Stimulated activated CD8-positive, alpha-beta memory T cell treated with anti-CD3 and anti-CD28 coated beads, Interleukin-7, amount 100 ng/mL, for 1 hour (primary cell): ENCODE data around the gene WNT16.
"Not testable (repeated sequence)": the region's sequence is repeated elsewhere in the genome, so short reads cannot be mapped to it uniquely, and the experiment has no call there.

ENCODE experiments used
- DNase-seq, 2 donors: peaks; one replicate each; pipeline ENCODE4 v3.0.0-alpha.2; 2020; ENCODE audit warnings: low read depth in 2 of 2

Gene WNT16

GRCh38 chr7:121306565-121306964, 22.2 kb upstream of the WNT16 start:
- no peak for DNase-seq

DNA sequence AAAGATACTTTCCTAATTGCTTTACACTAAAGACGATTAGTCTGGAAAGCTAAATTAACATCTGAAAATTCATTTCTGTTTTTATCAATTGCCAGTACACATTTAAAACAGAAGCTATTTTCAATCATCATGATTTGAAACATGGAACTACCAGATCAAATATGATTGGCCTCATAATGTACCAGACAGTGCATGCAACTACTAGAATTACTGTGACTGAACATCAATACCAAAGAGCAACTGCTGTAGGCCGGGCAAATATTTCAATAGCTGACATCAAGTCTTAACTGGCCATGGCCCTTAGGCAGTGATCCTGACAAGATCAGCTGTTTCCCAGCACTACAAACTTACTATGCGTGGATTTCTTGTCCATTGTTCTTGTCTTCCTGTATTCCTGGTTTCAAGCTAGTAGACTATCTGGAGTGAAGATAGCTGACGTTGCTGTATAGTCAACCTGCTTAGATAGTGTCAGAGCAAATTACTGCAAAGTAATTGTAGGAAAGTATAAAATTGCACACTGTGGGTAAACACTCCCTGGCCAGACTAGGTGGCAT, 21.7 kb upstream of the WNT16 start:
- no peak for DNase-seq

DNA sequence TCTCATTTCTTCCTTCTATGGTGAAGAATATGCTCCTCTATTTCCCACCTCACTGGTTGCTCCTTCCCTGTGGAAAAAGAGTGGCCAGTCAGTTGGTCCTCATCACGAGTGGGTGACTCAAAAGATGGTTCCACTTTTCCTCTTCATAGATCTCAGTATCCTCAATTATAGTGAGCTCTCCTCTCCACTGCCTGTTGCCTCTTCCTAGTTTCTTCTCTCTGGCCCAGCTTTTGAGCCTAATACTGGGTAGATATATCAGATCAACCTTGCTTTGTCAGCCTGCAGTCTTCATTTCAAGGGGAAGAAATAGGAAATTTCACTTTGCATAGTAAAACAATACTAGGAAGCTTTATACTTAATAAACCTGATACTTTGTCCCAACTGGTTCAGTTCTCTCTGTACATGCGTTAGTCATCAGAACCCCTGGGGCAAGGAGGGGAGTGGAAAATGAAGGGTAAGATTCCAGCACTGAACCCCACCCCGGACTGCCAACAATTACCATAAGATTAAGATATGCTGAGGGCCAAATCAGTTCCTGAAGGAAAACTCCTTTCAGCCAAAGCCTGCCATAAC, 15.5 kb upstream of the WNT16 start:
- no peak for DNase-seq

- no peak for DNase-seq
Measured at GRCh38 chr7:121313793-121314676, 14.8 kb upstream of the WNT16 start.

- DNase-seq, result not testable (repeated sequence)
Measured at GRCh38 chr7:121315170-121315569, 13.6 kb upstream of the WNT16 start.

GRCh38 chr7:121322460-121322859, 6.3 kb upstream of the WNT16 start:
- DNase-seq, result no peak

DNA sequence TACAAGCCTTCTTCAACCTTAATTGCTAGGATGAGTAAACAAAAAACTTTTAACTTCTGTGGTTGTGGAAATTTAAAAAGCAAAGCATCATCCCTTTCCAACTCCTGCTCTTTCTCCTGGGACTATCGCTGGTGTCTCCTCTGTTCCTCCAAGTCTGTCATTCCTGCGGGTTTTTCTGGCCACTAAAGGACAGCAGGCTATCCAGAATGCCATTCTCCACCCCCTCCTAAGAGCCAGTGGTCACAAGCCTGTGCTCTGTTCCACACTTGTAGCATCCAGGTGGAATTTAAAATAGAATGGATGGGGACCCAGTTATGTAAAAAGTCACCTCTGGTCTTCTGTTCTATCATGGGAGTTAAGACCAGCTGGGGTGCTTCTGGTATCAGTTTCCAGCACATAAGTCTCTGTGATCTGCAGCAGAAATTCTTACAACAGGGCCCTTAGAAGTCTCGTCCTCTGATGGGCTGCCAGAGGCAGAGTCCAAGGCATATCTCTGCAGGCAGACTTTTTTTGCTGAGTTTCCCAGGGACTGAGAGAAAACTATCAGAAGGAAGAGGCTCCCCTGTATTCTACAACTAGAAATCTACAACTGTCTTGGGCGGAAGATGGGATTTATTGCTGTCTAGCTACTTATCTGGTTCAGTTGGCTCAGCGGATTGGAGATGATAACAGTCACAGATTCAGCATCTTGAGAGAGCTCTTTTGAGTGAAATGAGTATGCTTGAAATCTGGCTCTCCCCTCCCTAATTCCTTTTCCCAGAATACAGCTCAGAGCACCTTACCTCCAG, 5.1 kb upstream of the WNT16 start:
- no peak for DNase-seq

- no peak for DNase-seq
Measured at GRCh38 chr7:121327671-121328070, 1.1 kb upstream of the WNT16 start.

DNA sequence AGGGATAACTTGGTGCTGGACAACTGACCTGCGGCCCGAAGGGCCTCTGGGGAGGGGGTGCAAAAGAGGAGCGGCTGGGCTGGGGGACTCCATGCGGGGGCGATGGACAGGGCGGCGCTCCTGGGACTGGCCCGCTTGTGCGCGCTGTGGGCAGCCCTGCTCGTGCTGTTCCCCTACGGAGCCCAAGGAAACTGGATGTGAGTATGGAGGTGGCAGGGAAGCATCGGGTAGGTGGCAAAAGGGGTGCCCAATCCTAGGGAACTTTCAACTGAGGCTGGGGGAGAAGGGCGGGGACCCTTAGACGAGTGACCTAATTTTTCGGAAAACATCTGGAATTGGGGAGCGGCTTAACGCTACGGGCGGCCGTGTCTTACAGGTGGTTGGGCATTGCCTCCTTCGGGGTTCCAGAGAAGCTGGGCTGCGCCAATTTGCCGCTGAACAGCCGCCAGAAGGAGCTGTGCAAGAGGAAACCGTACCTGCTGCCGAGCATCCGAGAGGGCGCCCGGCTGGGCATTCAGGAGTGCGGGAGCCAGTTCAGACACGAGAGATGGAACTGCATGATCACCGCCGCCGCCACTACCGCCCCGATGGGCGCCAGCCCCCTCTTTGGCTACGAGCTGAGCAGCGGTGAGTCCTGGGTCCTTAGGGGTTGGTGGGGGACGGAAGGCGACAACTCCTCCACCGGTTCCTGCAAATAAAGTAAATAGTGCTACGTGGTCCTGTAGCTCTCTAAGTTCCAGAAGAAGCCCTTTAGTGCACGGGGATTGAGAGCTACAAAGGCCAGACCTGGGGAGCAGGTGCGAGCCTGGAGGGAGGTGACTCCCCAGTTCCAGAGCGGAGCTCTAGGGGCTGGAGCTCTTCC, 622 bp downstream of the WNT16 start:
- DNase-seq, result no peak

- DNase-seq, result no peak
Measured at GRCh38 chr7:121330053-121330833, 1.4 kb downstream of the WNT16 start.

DNA sequence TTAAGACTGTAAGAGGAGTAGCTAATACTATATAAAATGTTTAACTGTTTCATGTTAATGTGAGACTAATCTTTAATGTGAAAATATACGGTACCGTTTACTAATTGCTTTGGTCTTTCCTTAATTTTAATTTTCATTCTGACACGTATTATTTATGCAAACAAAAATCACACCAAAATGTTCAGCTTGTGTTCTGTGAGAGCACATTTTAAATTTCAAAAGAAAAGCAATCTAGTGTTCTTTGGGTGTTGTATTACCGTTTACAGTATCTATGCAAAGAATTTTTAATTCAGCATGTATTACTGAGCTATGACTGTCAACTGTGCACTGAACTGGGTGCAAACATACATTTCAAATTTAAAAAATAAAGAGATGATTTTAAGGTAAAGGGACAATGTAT, 2.2 kb downstream of the WNT16 start:
- no peak for DNase-seq

- no peak for DNase-seq
Measured at GRCh38 chr7:121331574-121331973, 2.8 kb downstream of the WNT16 start.

DNA sequence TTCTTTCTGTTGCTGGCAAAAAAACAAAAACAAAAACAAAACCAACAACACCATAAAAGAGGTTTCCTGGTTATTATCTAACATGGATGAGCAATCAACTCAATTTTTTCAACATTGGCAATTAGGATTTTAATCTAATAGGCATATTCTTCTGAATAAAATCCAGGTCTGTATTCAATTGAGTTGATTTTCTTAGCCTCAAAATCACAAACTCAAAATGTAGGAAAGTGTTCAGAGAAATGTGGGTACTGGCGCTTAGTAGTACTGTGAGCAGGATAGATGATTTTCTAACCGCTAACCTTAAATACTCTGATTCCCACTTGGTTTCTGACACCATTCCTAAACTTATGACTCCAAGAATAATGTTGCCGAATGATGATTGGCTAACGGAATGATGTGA, 5.6 kb downstream of the WNT16 start:
- DNase-seq, result no peak

DNA sequence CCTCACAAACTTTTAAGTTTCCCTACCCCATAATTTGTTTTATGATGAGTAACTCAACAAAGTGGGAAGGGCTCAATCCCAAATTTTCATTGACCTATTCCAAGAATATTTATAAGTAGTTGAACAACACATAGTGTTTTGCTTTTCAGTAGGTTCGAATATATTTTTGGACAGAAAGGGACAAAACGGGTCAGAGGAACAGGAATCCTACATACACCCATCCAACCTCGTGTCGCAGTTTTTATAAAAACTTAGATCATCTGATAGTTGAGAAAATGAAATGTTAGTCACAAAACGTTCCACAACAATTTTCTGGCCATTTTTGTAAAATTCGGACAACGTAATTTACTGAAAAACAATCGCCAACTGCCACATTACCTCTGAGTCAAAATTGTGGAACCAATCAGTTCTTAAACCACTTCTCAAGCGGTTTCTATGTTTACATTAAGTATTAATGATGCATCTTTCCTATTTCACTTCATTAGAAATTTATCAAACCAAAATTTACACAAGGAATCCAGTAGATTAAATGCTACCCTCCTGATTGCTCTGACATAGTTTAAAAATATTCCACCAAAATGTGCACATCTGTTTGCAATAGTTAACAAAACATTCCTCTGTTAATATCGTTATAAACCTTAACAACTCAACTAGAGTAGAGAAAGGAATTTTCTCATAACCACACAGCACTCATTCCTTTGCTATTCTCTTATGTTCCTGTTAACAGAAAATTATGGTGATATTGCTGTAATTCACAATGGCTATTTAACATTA, 6.3 kb downstream of the WNT16 start:
- DNase-seq, result no peak

GRCh38 chr7:121336579-121336978, 7.8 kb downstream of the WNT16 start:
- no peak for DNase-seq

GRCh38 chr7:121337398-121337797, 8.6 kb downstream of the WNT16 start:
- DNase-seq, result no peak

DNA sequence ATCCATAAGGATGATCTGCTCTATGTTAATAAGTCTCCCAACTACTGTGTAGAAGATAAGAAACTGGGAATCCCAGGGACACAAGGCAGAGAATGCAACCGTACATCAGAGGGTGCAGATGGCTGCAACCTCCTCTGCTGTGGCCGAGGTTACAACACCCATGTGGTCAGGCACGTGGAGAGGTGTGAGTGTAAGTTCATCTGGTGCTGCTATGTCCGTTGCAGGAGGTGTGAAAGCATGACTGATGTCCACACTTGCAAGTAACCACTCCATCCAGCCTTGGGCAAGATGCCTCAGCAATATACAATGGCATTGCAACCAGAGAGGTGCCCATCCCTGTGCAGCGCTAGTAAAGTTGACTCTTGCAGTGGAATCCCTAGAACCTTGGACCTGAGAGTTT, 10.3 kb downstream of the WNT16 start:
- DNase-seq, result no peak

- no peak for DNase-seq
Measured at GRCh38 chr7:121341933-121342332, 13.1 kb downstream of the WNT16 start.

DNA sequence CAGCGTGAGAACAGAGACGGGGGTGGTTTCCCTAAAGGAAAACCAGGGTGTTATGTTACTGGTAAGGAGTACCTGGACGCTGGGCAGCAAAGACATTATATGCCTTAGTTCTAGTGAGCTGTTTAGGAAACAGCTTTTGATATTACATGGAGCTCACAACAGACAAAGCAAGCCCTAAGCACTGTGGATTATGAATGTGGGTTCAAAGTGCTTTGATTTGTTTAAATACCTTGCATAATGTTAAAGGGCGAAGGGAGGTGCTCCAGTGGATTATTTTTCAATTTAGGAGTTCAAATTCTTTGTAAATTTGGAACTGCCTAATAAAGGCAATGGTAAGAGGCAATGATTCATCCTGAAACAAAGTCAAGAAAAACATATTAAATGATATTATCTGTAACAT, 13.8 kb downstream of the WNT16 start:
- DNase-seq, result no peak

- no peak for DNase-seq
Measured at GRCh38 chr7:121343302-121343701, 14.5 kb downstream of the WNT16 start.
